Measurements from ENCODE around the gene DUSP21.
"Not testable (repeated sequence)": the region's sequence is repeated elsewhere in the genome, so short reads cannot be mapped to it uniquely, and the experiment has no call there.

The DUSP21 gene

DNA sequence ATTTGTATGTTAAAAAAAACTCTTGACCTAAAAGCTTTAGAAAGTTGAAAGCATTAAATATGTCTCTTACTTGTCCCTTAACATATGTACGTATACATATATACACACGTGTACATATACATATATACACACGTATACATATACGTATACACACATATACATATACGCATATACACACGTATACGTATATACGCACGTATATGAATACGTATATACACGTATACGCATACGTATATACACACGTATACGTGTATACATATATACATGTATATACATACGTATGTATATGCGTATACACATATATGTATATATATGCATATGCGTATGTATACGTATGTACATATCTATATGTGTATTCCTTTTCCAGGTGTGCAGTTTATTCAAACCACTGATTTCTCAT, 32.9 kb downstream of the DUSP21 start:
- no peak for DNase-seq

DNA sequence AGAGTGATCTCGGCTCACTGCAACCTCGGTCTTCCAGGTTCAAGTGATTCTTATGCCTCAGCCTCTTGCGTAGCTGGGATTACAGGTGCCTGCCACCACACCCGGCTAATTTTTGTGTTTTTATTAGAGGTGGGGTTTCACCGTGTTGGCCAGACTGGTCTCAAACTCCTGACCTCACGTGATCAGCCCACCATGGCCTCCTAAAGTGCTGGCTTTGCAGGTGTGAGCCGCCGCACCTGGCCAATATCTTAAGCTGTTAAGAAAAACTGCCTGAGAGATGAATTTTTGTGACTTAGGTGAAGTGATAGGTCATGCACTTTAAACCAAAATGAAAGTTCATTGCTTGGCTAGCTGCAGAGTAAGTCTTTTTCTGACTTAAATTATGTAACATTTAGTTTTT, 35.0 kb downstream of the DUSP21 start:
- no peak for DNase-seq

DNA sequence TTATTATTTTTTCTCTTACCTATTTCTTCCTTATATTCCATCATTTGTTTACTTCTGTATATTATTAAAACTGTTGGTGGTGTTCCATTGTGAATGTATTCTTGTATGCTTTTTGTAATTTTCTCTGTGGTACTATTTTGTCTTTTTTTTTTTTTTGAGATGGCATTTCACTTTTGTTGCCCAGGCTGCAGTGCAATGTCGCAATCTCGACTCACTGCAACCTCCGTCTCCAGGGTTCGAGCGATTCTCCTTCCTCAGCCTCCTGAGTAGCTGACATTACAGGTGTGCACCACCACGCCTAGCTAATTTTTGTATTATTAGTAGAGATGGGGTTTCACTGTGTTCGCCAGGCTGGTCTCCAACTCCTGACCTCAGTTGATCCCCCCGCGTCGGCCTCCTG, 37.7 kb downstream of the DUSP21 start:
- no peak for DNase-seq

GRCh38 chrX:44882635-44883034, 38.8 kb downstream of the DUSP21 start:
- no peak for DNase-seq

- no peak for DNase-seq
Measured at GRCh38 chrX:44884944-44885343, 41.1 kb downstream of the DUSP21 start.

- DNase-seq = no peak
Measured at GRCh38 chrX:44889824-44890223, 46.0 kb downstream of the DUSP21 start.

- DNase-seq = no peak
Measured at GRCh38 chrX:44890247-44890646, 46.4 kb downstream of the DUSP21 start.

- DNase-seq = not testable (repeated sequence)
Measured at GRCh38 chrX:44890687-44891086, 46.9 kb downstream of the DUSP21 start.

GRCh38 chrX:44891642-44892041, 47.8 kb downstream of the DUSP21 start:
- DNase-seq = no peak

Measured in activated gamma-delta T cell treated with Interleukin-2 at 50 U/mL for 16 hours (primary cell).